OCI-LY1 (cell line): ENCODE data around the gene EIF1AD.

ENCODE experiments used
- EZH2 ChIP-seq: fragments of 200-600 bp; sonication (generic), shearing (Covaris generic); IDR thresholded peaks from 2 replicates; pipeline ENCODE4 v1.8.0; 2017; ENCODE audit warnings: borderline replicate concordance, mixed run types, mild to moderate bottlenecking, antibody characterized with exemption, low read length, moderate library complexity, mixed read lengths
- TF ChIP-seq, protein P1 (sequence below): fragments of 200-600 bp; sonication (generic), shearing (Covaris generic); IDR thresholded peaks from 2 replicates; pipeline ENCODE4 v1.5.1; 2017; ENCODE audit warnings: mild to moderate bottlenecking, antibody characterized with exemption, low read length, moderate library complexity, mixed read lengths

DNA sequence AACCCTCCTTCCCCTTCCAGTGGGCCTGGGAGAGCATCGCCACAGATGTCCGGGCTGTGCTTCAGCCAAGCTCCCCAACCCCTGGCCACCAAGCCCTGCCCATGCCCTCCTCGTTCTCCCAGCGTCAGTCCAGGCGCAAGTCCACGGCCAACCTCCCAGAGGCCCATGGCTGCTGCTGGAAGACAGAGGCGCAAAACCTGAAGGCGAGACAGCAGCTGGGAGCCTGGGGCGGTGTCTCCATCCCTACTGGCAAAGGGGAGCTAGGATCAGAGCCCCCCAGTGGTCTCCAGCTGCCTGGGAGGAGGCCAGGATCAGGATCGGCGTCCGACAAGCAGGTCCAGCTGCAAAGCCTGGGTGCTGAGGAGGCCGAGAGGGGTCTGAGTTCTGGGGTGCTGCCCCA, 54.8 kb downstream of the EIF1AD start:
- TF ChIP-seq, protein P1, sequence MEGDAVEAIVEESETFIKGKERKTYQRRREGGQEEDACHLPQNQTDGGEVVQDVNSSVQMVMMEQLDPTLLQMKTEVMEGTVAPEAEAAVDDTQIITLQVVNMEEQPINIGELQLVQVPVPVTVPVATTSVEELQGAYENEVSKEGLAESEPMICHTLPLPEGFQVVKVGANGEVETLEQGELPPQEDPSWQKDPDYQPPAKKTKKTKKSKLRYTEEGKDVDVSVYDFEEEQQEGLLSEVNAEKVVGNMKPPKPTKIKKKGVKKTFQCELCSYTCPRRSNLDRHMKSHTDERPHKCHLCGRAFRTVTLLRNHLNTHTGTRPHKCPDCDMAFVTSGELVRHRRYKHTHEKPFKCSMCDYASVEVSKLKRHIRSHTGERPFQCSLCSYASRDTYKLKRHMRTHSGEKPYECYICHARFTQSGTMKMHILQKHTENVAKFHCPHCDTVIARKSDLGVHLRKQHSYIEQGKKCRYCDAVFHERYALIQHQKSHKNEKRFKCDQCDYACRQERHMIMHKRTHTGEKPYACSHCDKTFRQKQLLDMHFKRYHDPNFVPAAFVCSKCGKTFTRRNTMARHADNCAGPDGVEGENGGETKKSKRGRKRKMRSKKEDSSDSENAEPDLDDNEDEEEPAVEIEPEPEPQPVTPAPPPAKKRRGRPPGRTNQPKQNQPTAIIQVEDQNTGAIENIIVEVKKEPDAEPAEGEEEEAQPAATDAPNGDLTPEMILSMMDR = no peak
- no peak for TF ChIP-seq EZH2
